Breast epithelium (tissue), 4 donors: ENCODE measurements around the gene SPATA16. TPM values are rescaled to one million over a fixed set of nuclear protein-coding genes. Genes with fewer than 3 reads are reported as not detected.

Experiments used
- DNase-seq, 2 donors: peaks; one replicate each; pipeline ENCODE4 v3.0.0-alpha.2; 2019; ENCODE audit warnings: low spot score in 2 of 2
- H3K27ac ChIP-seq, 2 donors: fragments of 200-600 bp; sonication (generic) in 1 of 2; one replicate each; pipeline ENCODE4 v1.5.1; 2016 to 2019; ENCODE audit warnings: mild to moderate bottlenecking in 1 of 2
- H3K27me3 ChIP-seq, 2 donors: fragments of 200-600 bp; sonication (generic) in 1 of 2; one replicate each; pipeline versions ENCODE4 v1.5.1 to v1.6.0; 2017 to 2019; ENCODE audit warnings: control low read depth in 1 of 2, mild to moderate bottlenecking in 1 of 2
- H3K36me3 ChIP-seq: fragments of 200-600 bp; one replicate; pipeline ENCODE4 v1.5.1; 2019
- H3K4me1 ChIP-seq, 2 donors: fragments of 200-600 bp; sonication (generic); one replicate each; pipeline ENCODE4 v1.5.1; 2016 to 2019; ENCODE audit warnings: control low read depth in 1 of 2
- H3K4me3 ChIP-seq, 3 donors: fragments of 200-600 bp; sonication (generic); 1 replicate in 2 of 3; 2 replicates in 1 of 3; pipeline ENCODE4 v1.5.1; 2016 to 2019; ENCODE audit warnings: mild to moderate bottlenecking in 3 of 3, moderate library complexity in 2 of 3
- H3K9me3 ChIP-seq, 2 donors: fragments of 200-600 bp; sonication (generic) in 1 of 2; one replicate each; pipeline ENCODE4 v1.5.1; 2016 to 2019; ENCODE audit warnings: control low read depth in 1 of 2
- POLR2A ChIP-seq: fragments of 450-650 bp; IDR thresholded peaks from one replicate; pipeline ENCODE4 v1.6.1; 2016; ENCODE audit warnings: antibody characterized with exemption, mild to moderate bottlenecking, moderate library complexity
- POLR2AphosphoS5 ChIP-seq, 3 donors: sonication (generic); formaldehyde crosslinking; IDR thresholded peaks; one replicate each; pipeline ENCODE4 v1.6.1; 2017; ENCODE audit warnings: antibody characterized with exemption in 3 of 3
- intact Hi-C: fragments of 100-400 bp; cut with DNase I; formaldehyde crosslinking; loops from one replicate; pipeline ENCODE4 v1.15.1; 2023; ENCODE audit warnings: low total_unique reads
- total RNA-seq, 3 donors: library from RNA; depleted of rRNA; stranded (reverse); fragments of >200 nt; gene quantifications; one replicate each; pipeline ENCODE4 v1.1.0, GENCODE V29; 2016
- TF ChIP-seq, protein P1 (sequence below), 3 donors: fragments of 450-650 bp; IDR thresholded peaks; one replicate each; pipeline ENCODE4 v1.5.1; 2016 to 2017; ENCODE audit warnings: antibody characterized with exemption in 3 of 3, mild to moderate bottlenecking in 3 of 3, moderate library complexity in 3 of 3

The SPATA16 gene
- total RNA-seq, 3 donors from 2014 or later: not detected

DNA sequence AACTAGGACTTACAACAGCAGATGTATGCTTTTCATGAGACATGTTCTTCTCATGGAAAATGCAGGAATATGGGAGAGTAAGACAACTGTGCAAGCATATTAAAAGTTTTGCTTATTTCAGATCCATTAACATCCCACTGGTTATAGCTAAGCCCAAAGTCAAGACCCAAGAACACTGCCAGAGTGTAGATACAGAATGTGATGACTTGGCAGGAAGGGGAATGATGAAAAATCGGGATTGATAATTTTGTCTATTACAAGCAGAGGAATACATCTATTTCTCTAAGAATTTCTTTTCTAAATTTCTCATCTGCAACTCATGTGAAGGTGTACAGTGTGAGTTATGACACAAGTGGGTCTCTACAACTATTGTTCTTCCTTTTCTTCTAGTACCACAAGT, 76.4 kb downstream of the SPATA16 start:
- H3K27ac ChIP-seq: no peak overlapping the region
- H3K4me1 ChIP-seq: no peaks in the 10 kb centered on the region
- TF ChIP-seq, protein P1, sequence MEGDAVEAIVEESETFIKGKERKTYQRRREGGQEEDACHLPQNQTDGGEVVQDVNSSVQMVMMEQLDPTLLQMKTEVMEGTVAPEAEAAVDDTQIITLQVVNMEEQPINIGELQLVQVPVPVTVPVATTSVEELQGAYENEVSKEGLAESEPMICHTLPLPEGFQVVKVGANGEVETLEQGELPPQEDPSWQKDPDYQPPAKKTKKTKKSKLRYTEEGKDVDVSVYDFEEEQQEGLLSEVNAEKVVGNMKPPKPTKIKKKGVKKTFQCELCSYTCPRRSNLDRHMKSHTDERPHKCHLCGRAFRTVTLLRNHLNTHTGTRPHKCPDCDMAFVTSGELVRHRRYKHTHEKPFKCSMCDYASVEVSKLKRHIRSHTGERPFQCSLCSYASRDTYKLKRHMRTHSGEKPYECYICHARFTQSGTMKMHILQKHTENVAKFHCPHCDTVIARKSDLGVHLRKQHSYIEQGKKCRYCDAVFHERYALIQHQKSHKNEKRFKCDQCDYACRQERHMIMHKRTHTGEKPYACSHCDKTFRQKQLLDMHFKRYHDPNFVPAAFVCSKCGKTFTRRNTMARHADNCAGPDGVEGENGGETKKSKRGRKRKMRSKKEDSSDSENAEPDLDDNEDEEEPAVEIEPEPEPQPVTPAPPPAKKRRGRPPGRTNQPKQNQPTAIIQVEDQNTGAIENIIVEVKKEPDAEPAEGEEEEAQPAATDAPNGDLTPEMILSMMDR (IDR thresholded peaks at IDR 0.05): no peak
- TF ChIP-seq POLR2A (no peak), POLR2AphosphoS5 (IDR thresholded peaks at IDR 0.05) (no peak)
- no peaks in the 10 kb centered on the region for H3K36me3 ChIP-seq
- no peak overlapping the region for H3K4me3 ChIP-seq
- no peaks in the 10 kb centered on the region for H3K9me3 ChIP-seq
- intact Hi-C loops: no loop called here
- DNase-seq: no peak
- no peaks in the 10 kb centered on the region for H3K27me3 ChIP-seq

DNA sequence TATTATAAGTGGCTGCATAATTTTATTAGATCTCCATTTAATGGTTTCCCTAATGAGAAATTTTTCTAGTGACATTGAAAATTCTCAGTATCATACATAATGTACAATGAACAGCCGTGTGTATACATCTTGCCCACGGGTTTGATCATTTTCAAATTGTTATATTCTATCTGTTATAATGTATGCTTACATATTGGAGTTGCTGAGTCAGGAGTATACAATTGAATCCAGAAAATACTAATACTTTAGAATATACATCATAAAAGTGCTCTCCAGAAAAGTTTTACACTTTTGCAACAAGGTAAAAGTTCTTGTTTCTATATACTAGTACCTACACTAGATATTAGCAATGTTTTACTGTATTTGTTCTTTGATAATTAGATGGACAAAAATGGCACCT, 82.8 kb downstream of the SPATA16 start:
- DNase-seq: no peak
- TF ChIP-seq POLR2A (no peak), POLR2AphosphoS5 (IDR thresholded peaks at IDR 0.05) (no peak)
- TF ChIP-seq, protein P1 (IDR thresholded peaks at IDR 0.05): no peak
- Histone ChIP-seq H3K36me3 (no peaks in the 10 kb centered on the region), H3K4me3 (no peak overlapping the region), H3K27ac (no peak overlapping the region), H3K9me3 (no peaks in the 10 kb centered on the region), H3K27me3 (no peaks in the 10 kb centered on the region), H3K4me1 (no peaks in the 10 kb centered on the region)
- intact Hi-C loops: no loop called here

DNA sequence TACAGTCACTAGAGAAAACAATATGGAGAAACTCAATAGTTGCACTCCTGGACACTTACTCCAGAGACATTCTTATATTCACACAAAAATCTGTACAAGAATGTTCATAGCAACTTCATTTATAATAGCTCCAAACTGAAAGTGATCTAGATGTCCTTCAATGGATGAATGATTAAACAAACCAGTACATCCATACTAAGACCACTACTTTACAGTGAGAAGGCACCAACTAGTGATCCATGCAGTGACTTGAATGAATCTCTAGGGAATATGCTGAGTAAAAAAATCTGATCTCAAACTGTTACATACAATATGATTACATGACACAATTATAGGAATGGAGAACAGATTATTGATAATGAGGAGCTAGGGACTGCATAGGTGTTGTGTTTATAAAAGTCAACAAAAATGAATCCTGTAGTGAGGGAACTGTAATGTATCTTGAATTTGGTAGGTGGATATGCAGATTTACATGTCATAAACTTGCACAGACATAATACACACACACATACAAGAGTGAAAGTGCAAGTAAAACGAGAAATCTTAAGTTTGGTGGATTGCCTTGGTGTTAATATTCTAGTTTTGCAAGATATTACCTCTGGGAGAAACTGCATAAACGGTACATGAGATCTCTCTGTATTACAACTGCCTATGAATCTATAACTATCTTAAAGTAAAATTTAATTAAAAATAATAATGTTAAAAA, 85.7 kb downstream of the SPATA16 start:
- no peak for DNase-seq
- TF ChIP-seq POLR2A: no peak
- Histone ChIP-seq H3K9me3 (no peaks in the 10 kb centered on the region), H3K4me1 (no peaks in the 10 kb centered on the region), H3K27me3 (no peaks in the 10 kb centered on the region), H3K4me3 (no peak overlapping the region), H3K27ac (no peak overlapping the region), H3K36me3 (no peaks in the 10 kb centered on the region)
- intact Hi-C loops: no loop called here

DNA sequence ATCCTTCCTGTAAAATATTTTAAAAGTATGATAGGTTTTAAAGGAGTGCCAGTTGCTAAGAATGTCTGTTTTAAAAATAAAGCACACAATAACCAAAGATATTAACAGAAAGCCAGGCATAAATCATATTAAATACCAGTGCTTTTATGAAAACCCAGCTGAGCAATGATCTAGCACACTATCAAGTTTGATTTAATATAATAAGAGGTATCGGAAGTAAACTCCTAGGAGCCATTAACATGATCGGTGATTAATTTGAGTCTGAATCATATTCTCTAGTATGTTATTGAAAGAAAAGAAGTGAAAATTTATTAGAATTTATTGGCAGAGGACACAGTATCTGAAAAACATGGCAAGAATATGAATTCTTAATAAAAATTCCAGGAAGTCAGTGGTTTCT, 91.7 kb downstream of the SPATA16 start:
- H3K36me3 ChIP-seq: no peaks in the 10 kb centered on the region
- no peak overlapping the region for H3K27ac ChIP-seq
- no peak overlapping the region for H3K4me3 ChIP-seq
- no peaks in the 10 kb centered on the region for H3K27me3 ChIP-seq
- intact Hi-C loops: no loop called here
- no peaks in the 10 kb centered on the region for H3K9me3 ChIP-seq
- no peak for DNase-seq
- TF ChIP-seq POLR2AphosphoS5 (IDR thresholded peaks at IDR 0.05): no peak
- no peak for TF ChIP-seq POLR2A
- TF ChIP-seq, protein P1 (IDR thresholded peaks at IDR 0.05): no peak
- H3K4me1 ChIP-seq: no peaks in the 10 kb centered on the region

DNA sequence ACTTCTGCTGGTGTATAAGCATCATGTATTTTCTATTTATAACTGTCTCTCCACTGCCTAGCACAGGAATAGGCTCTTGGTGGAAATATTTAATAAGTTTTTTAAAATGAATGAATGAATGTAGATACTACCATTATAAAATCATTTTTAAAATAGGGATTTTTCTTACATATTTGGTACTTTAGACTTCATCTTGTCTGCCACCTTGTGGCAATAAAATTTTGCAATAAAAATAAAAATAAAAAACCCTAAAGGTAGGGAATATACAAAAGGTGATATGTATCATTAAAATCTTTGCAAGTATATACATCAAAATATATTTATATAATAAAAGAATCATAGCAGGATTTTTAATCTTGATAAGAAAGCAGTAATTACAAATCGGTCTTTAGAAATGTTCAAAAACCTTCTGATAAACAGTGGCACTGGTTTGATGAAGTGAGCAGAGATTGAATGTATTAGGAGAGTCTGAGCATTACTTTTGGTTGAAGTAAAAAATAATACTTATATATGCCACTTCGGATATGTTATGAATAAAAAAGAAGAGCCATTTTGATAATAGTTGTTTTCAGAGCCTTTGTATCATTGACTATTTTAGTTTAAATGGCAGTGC, 95.2 kb downstream of the SPATA16 start:
- Histone ChIP-seq H3K4me3 (no peak overlapping the region), H3K4me1 (no peaks in the 10 kb centered on the region), H3K36me3 (no peaks in the 10 kb centered on the region), H3K9me3 (no peaks in the 10 kb centered on the region), H3K27ac (no peak overlapping the region), H3K27me3 (no peaks in the 10 kb centered on the region)
- intact Hi-C loops: no loop called here
- no peak for TF ChIP-seq POLR2AphosphoS5 (IDR thresholded peaks at IDR 0.05)
- DNase-seq: no peak

DNA sequence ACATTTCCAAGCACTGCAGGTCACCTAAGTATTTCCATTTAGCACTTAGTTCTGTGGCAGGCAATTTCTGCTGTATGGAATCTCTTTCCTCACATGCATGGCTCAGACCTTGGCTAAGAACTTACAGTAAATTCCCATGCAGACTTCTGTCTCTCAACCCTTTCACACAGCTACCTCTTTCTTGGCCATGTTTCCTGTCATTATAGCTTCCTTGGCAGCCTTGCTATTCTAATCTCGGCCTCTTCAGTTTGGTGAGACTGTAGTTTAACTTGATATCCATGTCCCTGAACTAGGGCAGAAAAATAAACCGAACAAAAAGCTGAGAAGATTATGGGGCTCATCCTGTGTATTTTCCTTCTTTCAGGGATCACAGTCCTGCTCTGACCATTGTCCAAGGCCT, 96.0 kb downstream of the SPATA16 start:
- Histone ChIP-seq H3K4me3 (no peak overlapping the region), H3K27me3 (no peaks in the 10 kb centered on the region), H3K4me1 (no peaks in the 10 kb centered on the region), H3K36me3 (no peaks in the 10 kb centered on the region), H3K27ac (no peak overlapping the region), H3K9me3 (no peaks in the 10 kb centered on the region)
- intact Hi-C loops: loop anchor here (5.0 kb wide), 1 partner anchor 492 kb away; no protein-coding TSS in a partner anchor
- TF ChIP-seq, protein P1 (IDR thresholded peaks at IDR 0.05): no peak
- TF ChIP-seq POLR2AphosphoS5 (IDR thresholded peaks at IDR 0.05): no peak
- DNase-seq: no peak
